Bone marrow (tissue), 2 donors: Measurements from ENCODE around the gene DACT3.
A peak's percentile ranks its signal among the peaks of the same experiment; 100 is the strongest.

ENCODE experiments used
- DNase-seq, 2 donors: peaks; one replicate each; lab custom pipeline; 2025; lab: John Stamatoyannopoulos, UW

DACT3 gene

DNA sequence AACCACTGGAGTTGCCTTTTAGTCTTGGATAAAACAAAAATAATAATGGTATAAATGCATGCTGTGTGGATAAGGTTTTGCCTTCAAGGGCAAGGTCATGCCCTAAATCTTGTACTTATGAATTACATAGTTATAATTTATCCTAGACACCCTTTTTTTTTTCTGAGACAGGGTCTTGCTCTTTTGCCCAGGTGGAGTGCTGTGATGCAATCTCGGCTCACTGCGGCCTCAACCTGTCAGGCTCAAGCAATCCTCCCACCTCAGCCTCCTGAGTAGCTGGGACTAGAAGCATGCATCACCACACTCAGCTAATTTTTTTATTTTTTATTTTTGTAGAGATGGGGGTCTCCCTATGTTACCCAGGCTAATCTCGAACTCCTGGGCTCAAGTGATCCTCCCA lies 7.7 kb upstream of the DACT3 start:
- no peak for DNase-seq

DNA sequence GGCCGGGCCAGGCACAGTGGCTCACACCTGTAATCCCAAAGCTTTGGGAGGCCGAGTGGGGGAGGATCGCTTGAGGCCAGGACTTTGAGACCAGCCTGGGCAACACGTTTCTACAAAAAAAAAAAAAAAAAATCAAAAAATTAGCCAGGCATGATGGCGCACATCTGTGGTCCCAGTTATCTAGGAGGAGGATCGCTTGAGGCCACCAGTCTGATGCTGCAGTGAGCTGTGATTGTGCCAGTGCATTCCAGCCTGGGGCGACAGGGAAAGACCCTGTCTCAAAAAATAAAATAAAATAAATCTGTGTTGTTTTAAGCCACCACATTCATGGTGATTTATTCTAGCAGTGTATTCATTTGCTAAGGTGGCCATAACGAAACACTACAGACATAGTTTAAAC lies 4.1 kb upstream of the DACT3 start:
- no peak for DNase-seq

DNA sequence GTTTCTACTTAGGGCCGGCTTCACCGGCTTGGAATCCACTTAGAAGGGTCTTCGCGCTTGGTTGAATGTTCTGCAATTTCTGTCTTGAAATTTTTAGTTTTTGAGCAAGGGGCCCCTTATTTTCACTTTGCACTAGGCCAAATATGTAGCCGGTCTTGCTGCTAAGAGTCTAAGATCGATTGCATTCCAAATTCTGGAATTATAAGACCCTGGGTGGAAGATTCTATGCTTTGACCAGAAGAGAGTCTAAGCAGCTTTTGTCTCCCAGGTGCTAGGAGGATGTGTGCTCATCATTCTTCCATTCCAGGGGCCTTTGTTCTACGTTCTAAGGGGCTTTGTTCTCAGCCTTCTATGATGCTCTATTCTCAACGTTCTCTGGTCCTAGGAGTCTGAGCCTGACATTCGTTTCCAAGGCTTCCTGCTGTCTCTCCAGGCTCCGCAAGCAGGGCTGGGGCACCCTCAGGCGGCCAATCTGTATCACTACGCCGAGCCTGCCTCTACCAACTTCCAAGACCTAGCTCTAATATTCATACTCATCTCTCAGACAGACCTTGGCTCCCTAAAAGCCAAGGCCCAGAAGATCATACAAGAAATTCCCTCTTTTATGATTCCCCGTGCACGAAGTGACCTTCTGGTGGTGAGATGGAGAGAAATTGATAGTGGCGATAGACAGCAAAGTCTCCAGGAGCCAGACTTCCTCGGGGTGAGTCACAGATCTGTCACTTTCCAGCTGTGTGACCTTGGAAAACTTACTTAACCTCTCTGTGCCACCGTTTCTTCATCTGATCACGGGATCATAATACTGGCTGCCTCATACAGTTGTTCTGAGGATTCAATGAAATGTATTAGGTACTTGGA lies 982 bp upstream of the DACT3 start:
- DNase-seq: peak; percentile 39 to 85

DNA sequence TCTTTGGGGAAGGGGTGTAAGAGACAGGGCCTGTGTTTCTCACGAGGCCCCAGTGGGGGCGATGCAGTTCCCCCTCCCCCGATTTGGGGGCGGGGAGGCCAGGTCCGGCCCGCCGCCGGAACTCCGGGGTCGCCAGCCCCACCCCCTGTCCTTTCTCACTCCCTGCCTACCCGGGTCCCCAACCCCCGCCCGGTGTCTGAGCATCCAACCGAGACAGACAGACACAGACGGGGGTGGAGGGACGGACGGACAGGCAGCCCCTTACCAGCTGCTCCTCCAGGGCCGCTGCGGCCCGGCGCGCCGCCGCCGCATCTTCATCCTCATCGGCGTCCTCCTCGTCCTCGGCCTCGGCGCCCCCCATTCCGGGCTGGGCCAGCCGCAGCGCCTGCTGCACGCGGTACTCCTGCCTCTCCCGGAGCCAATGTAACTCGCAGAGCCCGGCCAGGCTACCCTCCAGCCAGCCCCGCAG lies 397 bp downstream of the DACT3 start:
- DNase-seq: no peak

DNA sequence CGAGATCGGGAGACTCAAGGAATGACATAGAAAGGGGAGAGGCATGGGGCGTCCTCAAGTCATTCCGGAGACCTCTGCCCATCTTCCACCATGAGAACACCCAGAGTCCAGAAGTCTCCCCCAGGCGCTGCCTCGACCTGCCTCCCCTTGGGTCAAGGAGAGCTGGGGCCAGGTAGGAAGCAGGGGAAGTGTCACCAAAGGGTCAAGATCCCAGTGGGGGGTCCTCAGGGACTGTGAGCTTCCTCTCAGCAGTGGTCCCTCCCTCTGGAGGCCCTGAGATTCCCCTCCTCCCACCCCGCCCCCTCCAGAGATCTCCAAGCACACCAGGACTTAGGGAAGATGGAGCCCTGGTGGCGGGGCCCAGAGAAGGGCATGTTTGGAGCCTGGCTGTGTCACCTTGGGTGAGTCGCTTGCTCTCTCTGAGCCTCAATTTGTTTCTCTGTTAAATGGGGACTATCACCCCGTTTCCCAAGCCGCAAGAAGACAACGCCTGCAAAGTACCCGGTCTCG lies 919 bp downstream of the DACT3 start:
- no peak for DNase-seq

DNA sequence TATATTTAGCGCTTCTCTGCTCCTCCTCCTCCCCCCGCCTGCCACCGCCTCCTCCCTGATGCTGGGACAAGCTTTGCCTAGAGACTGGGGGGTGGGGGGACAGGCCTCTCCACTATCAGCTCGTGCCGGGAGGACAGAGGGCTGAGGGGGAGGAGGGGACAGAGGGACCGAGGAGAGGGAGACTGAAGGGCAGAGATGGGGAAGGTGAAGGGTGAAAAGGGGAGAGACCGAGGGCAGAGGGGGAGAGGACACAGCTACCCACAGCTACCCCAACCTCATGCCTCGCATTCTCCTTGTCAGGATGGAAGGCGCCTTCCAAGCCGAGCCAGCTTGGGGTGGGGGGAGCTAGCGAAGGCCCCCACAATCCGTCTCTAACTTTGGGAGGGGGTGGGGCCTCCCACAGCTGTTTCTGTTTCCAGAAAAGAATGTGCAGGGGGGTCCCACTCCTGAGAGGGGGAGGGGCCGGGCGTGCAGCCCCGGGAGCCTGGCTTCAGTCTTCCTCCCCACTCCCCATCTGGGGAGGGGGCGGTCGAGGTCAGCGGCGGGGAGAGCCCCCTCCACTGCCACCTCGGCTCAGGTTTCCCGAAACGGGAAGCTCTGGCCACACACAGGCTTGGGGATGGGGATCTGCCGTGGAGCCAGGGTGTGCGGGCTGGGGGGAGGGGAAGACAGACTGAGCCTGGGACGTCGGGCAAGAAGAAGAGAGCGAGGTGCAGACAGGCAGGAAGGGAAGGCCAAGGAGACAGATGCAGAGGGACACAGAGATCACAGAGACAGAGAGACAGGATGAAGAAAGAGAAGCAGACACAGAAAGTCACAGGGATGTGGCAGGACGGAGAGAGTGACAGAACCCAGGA lies 1.6 kb downstream of the DACT3 start:
- no peak for DNase-seq

DNA sequence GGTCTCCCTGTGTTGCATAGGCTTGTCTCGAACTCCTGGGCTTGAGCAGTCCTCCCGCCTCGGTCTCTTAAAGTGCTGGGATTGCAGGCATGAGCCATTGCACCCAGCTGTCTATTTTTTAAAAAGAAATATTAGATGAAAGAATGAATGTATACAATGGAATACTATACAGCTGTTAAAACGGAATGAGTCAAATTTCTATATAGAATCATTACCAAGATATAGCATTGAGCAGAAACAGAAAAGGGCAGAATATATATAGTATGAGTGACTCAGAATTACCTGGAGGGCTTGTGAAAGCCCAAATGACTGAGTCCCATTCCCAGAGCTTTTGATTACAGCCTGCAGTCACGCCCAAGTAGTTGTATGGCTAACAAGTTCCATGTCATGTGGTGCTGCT lies 4.4 kb downstream of the DACT3 start:
- no peak for DNase-seq

DNA sequence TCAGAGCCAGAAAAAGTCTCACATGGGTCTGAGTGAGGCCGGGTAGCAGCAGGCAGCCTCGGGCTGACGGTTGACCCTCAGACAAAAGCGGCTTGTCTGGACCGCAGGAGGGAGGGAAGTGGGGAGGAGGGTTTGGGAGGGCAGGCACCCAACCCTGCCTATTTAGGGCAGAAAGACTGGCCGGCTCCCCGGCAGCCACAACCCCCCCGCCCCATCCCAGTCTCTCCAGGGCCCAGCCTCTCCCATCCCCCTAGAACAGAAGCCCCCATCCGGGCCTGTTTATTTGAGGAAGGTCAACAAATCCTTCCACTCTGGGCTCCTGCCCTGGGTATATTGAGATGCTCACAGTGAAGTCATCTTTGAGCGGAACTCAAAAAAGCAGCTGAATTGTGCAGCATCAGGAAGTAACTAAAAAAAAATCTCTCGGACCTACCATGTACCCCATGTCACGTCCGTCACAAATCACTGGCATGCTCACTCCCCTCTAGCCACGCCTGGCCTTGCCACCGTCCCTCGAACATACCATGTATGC lies 6.3 kb downstream of the DACT3 start:
- no peak for DNase-seq

DNA sequence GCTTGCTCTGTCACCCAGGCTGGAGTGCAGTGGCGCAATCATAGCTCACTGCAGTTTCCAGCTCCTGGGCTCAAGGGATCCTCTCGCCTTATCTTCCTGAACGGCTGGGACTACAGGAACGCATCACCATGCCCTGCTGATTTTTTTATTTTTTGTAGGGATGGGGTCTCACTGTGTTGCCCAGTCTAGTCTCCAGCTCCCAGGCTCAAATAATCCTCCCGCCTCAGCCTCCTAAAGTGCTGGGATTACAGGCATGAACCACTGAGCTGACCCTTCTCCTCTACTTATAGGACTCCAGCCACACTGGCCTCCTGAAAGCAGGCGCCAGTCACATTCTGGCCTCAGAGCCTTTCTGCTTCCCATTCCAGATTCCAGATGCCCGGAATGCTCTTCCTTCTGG lies 10.5 kb downstream of the DACT3 start:
- DNase-seq: no peak

DNA sequence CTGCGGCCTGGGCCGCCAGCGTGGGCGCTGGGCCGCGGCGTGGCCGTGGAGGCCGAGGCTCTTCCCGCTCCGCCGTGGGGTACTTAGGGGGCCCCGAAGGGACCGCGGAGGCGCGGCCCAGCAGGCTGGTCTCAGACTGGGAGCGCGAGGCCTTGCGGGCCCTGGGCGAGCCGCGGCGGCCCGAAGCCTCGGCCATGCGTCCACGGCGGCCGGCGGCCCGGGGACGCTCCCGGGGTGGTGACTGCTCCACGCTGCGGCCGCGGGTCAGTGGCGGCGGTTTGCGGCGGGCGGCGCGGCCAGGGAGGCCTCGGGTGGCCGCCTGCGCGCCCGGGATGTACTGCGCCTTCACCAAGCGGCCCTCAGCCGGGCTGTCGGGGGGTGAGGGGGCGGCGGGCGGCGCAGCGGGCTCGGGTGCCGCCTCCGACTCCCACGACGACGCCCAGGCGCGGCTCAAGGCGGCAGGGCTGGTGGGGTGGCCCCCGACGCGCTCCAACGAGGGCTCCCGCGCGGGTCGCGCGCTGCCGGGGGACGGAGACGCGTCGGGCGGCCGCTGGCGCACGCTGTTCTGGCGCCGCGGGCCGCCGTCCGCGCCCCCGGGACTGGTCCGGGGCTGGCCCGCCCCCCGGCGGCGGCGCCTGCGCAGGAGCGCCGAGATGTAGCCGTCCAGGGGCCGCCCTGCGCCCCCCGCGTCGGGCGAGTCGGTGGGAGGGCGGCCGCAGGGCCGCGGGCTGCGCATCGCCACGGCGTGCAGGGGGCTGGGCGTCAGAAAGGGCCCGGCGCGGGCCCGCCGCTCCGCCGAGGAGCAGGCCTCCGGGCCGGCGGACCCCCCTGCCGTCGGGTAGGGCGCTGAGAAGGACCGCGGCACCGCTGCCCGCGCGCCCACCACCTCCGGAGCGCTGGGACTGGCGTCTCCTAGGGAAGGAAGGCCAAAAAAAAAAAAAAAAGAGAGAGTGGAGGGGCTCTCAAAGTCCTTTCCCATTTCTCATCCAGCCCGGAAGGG lies 11.7 kb downstream of the DACT3 start:
- DNase-seq: no peak

DNA sequence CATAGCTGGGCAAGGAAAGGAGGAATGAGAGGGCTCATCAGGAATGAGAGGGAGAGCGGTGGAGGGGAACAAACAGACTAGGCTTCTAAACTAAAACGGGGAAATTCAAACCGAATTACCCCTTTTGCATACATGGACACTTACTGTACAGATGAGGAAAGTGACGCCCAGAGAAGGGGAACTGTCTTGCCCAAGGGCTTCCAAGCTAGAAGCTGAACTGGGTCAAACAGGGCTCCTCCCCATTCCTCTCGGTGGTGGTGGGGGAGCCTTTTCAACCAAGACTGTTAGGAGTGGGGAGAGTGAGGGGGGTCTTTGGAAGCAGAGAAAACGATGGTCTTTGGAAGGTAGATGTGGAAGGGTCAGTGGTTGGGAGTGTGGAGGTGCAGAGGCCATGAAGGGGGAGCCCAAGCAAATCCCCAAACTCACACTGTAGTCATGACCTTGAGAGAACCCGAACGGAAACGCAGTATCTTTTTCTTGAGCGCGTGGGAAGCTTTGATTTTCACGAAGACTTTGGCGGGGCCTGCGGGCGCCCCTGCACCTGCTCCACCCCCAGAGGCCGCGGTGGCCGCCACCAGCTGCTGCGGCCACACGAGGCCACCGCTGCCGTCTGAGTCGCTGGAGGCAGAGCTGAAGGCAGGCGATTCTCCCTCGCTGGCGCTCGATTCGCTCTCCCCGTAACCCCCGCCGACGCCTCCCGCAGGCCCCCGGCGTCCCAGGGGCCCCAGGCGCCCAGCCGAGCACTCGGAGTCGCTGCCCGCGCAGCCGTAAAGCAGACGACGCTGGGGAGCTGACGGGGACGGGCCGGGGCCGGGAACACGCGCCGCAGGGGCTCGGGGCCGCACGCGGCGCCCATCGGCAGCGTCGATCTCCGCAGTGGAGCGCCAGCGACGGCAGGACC lies 12.7 kb downstream of the DACT3 start:
- DNase-seq: no peak

DNA sequence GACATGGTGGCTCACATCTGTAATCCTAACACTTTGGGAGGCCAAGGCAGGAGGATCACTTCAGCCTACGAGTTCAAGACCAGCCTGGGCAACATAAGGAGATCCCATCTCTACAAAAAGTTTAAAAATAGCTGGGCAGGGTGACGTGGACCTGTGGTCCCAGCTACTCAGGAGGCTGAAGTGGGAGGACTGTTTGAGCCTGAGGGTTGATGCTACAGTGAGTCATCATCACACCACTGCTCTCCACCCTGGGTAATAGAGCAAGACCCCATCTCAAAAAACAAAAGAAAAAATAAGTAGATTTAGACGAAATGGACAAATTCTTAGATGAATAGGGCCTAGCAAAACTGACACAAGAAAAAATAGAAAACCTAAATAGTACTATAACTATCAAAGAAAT lies 14.6 kb downstream of the DACT3 start:
- DNase-seq: no peak

DNA sequence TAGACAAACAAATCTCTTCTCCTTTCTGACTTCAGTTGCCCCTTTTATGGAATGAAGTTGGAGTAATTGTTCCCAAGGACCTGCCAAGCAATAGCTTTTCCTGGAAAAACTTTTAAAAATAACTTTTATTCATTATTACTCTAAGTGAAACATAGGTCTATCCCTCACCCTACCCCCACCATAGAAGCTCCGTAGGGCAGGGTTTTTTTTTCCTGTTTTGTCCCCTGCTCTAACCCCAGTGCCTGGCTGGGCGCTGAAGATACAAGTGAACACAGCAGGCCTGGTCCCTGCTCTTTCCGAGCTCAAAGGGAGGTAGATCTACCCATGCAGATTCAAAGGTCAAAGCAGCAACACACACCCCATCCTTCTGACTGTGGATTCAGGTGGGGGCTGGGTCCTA lies 16.3 kb downstream of the DACT3 start:
- DNase-seq: no peak

DNA sequence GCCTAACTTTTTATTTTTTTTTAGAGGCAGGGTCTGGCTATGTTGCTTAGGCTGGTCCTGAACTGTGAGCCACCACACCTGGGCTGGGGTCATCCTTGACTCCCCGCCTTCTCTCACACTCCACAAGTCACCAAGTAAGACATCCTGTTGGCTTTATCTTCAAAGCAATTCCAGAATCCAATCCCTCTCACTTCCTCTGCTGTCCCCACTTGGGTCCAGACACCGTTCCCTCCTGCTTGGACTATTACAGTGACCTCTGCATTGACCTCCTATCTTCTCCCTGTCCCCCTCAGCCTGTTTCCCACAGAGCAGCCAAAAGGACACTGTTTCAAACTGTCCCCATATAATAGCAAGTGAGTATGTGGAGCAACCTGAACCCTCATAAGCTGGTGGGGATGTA lies 20.3 kb downstream of the DACT3 start:
- no peak for DNase-seq

DNA sequence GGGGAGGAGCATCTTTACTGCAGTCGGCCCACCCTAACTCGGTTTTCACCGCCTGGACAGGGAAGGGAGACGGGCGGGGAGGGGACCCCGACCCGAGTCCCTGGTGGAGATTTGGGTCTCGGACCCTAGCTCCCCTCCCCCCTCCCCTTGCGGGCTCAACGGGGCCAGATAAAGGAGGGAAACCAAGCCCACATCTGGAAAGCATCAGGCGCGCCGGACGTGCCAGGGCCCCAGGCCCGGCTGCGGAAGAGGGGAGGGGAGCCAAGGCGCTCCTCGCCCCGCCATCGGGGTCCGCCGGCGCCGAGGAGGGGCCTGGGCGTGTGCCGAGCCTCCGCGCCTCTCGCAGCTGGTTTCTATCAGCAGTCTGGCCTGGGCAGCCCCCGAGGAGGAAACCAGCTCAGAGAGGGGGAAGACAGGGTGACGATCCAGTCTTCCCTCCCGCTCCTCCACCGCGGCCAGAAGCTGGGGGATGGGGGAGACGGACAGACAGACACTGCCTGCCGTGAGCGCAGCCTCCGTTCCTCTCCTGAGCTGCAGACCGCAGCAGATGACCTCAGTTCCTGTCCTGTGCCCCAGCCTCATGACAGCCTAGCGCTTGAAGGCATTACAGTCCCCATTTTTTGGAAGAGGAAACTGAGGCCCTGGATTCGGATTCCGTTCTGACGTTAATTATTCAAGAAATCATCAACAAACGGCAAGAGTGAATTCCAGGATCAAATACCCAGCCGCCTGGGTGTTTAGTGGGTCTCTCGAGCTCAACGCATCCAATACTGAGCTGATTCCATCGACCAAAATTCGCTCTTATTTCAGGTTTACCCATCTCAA lies 21.4 kb downstream of the DACT3 start:
- peak in 1 of 2 donors; percentile 27 for DNase-seq

DNA sequence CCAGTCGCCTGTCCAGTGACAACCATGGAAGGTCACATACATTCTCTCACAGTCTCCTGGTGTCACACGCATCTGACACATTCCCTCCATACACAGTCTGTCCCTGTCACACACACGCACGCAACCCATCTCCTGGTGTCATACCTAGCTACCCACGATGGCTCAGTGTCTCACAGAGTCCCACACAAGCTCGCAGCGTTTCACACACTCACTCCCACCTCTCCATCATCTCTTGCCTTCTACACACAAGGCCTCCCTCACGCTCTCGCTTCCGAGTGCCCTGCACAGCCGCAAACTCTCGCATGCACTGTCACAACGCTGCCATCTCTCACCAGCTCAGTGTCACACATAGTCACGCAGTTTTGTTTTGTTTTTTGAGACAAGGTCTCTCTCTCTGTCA lies 23.8 kb downstream of the DACT3 start:
- no peak for DNase-seq

DNA sequence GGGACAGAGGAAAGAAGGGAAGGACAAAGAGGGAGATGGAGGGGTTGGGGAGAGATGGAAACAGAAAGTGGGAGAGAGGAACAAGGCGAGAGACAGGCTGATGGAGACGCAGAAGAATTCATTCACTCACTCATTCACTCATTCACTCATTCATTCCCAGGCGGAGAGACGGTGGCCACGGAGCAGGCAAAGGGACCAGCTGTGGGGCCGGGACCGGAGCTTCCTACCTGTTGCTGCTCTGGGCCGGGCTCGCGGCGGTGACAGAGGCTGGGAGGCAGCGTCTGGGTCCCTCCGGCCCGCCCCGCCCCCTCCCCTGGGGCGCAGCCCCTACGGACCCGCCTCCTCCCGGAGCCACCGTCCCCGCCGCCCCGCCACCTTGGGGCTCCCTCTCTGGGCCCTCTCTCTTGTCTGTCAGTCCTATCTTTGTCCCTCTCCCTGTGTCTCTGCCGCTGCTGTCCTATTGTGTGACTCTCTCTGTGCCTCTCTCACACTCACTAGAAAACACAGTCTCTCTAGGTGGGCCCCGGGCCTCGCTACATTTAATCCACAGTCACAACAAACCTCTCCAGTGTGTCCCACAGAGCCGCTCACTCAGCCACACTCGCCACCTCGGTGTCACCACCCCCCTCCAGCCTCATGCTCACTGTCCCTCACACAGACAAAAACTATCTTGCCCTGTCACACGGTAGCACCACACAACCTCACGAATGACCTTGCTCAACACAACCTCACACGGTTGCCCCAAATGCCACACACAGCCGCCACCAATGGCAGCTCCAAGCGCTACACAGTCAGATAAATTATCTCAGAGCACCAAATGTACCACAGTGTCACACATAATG lies 24.8 kb downstream of the DACT3 start, which contains the start of gene GNG8:
Gene GNG8, minus strand, starts transcription at position 283 of the 842 bp plus-strand sequence. CDS start 1,520 bp downstream, outside the sequence.
- no peak for DNase-seq

DNA sequence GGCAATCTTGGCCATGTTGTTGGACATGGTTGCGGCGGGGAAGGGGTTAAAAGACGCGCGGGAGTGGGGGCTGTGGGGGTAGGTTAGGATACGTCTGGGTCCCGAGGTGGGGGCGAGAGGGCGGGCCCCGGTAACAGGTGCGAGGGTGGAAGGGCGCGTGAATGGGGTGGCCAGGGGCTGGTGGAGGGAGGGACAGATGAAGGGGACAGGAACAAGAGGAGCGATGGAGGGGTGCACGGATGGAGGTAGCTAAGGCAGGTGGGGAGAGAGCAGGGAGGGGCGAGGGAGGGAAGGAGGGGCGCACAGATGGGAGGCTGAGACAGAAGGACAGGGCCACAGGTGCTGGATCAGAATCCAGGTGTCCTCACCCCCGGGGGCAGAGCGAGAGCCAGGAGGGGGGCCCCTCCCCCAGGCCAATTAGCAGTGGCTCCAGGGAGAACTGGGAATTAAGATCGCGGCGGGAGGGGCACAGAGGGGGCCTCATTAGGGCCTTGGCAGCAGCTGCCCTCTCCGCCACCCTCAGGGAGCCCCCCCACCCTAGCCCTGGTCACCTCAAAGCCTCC lies 26.2 kb downstream of the DACT3 start:
- no peak for DNase-seq
